DND-41 (cell line): ENCODE results near the gene LILRB5.
"Not testable (repeated sequence)": the region's sequence is repeated elsewhere in the genome, so short reads cannot be mapped to it uniquely, and the experiment has no call there.

Experiments used
- CTCF ChIP-seq: IDR thresholded peaks from 2 replicates; pipeline ENCODE4 v1.5.1; 2012; ENCODE audit warnings: borderline replicate concordance, low read length, moderate library complexity, mild to moderate bottlenecking; ENCODE audit not compliant: poor library complexity, severe bottlenecking; ENCODE audit errors: extremely low read depth
- EZH2 ChIP-seq: IDR thresholded peaks from 3 replicates; pipeline ENCODE4 v1.6.1; 2012; ENCODE audit warnings: borderline replicate concordance, low read depth, mild to moderate bottlenecking, moderate library complexity, low read length, inconsistent platforms; ENCODE audit not compliant: severe bottlenecking

- TF ChIP-seq CTCF, EZH2: not testable (repeated sequence)
These were observed 29.2 kb upstream of the LILRB5 start for GRCh38 chr19:54286283-54286682.
